IPS-18a (cell line): ENCODE data around the gene IFFO2.

Source experiments
- H3K27ac ChIP-seq: one replicate; pipeline ENCODE4 v1.5.1; 2013; ENCODE audit warnings: low read length
- H3K27me3 ChIP-seq: one replicate; pipeline ENCODE4 v1.6.1; 2013; ENCODE audit warnings: mild to moderate bottlenecking, low read length; ENCODE audit not compliant: control insufficient read depth, insufficient read depth
- H3K36me3 ChIP-seq: one replicate; pipeline ENCODE4 v1.6.1; 2013; ENCODE audit warnings: low read depth, low read length; ENCODE audit not compliant: control insufficient read depth
- H3K4me1 ChIP-seq: one replicate; pipeline ENCODE4 v1.6.1; 2013; ENCODE audit warnings: low read depth, low read length; ENCODE audit not compliant: control insufficient read depth
- H3K4me3 ChIP-seq: one replicate; pipeline ENCODE4 v1.5.1; 2013; ENCODE audit warnings: low read length
- H3K9ac ChIP-seq: one replicate; pipeline ENCODE4 v1.6.1; 2013; ENCODE audit warnings: mild to moderate bottlenecking, low read length, moderate library complexity
- H3K9me3 ChIP-seq: one replicate; pipeline ENCODE4 v1.6.1; 2013; ENCODE audit warnings: low read depth, low read length; ENCODE audit not compliant: control insufficient read depth

Gene IFFO2

DNA sequence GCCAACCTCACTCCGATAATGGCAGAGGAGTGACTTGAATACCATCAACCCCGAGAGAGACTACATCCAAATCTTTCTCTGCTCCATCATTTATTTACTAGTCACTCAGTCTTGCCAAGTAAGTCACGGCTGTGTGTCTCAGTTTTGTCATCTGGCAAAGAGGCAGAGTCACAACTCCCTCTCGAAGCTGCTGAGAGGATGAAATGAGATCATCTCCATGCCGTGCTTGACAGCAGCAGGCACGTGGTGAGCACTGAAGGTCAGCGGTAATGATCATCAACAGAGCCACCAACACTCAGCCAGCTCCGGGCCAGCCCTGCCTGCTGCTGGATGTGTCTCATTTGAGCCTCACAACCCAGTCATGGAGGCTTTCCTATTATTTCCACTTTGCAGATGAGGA is 74.0 kb downstream of the IFFO2 start:
- Histone ChIP-seq H3K36me3 (peaks cover 11% of the 10 kb centered on the region), H3K27ac (no peak overlapping the region), H3K4me1 (no peaks in the 10 kb centered on the region)

DNA sequence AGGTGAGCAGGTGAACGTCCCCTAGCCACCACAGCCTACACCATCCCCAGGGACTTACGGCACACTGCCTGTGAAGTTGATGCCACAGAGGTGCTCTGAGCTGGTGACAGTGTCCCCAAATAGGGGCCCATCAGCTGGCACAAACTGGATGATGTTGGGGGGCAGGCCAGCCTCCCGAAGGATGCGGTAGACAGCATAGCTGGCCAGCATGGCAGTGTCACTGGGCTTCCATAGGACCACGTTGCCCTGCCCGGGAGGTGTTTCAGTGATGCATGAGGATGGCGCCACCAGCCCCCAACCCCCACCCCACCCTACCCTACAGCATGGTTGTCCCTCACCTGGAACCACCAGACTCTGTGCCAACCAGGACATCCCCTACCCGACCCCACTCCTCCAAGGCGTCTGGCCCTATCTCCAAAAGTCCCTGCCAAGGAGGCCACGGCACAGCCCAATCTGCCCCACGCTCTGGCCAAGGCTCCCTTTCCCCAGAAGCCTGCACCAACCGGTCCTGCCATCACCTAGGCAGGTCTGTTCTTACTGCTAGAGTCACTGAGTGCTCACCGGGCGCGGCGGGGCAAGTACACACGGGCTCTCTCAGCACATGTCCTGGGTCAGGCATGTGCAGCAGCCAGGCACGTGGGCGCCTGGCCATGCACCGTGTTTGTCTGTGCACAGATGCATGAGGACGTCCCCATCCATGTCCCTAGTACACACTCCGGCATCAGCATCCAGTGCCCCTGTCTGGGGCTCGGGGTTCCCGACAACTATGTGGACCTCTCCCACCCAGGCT is 74.6 kb downstream of the IFFO2 start:
- Histone ChIP-seq H3K4me1 (no peaks in the 10 kb centered on the region), H3K9me3 (no peaks in the 10 kb centered on the region), H3K36me3 (peaks cover 11% of the 10 kb centered on the region), H3K9ac (no peak overlapping the region), H3K27me3 (no peaks in the 10 kb centered on the region), H3K27ac (no peak overlapping the region), H3K4me3 (no peak overlapping the region)

More for the DNA sequence above, 74.0 kb downstream of the IFFO2 start:
- Histone ChIP-seq H3K9me3 (no peaks in the 10 kb centered on the region), H3K27me3 (no peaks in the 10 kb centered on the region), H3K9ac (no peak overlapping the region), H3K4me3 (no peak overlapping the region)

DNA sequence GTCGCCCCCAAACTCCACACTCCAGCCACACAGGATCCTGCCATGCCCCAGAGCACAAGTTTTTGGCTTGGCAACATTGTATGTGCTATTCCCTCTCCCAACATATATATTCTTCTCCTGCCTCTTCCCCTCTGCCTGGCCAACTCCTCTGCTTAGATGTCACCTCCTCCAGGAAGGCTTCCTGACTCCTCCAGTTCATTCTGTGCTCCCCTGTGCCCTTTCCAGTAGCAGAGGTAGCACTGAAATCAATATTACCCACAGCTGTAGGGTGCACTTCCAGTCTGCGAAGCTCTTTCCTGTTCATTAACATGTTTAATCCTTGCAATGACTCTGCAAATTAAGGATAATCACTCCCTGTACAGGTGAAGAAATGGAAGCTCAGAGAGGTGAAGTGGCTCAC is 75.3 kb downstream of the IFFO2 start:
- Histone ChIP-seq H3K4me1 (no peaks in the 10 kb centered on the region), H3K9ac (no peak overlapping the region), H3K4me3 (no peak overlapping the region), H3K27ac (no peak overlapping the region), H3K9me3 (no peaks in the 10 kb centered on the region), H3K27me3 (no peaks in the 10 kb centered on the region), H3K36me3 (peaks cover 10% of the 10 kb centered on the region)

DNA sequence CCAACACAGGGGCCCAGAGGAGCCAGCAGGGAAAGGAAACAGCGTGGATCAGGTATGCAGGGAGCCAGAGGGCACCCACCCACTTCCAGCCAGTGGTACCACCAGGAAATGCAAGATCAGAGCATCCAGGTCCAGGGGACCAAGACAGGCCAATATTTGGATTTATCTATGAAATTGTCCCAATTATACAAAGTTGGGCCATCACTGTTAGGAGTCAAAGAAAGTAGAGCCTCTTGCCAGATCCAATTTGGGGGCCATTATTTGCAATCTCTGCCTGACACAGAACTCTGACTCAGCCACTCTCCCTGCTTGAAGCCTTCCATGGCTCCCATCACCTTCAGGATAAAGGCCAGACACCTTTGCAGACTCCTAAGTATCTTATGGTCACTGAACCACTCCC is 75.9 kb downstream of the IFFO2 start:
- Histone ChIP-seq H3K27me3 (no peaks in the 10 kb centered on the region), H3K4me1 (no peaks in the 10 kb centered on the region), H3K4me3 (no peak overlapping the region), H3K36me3 (peaks cover 8% of the 10 kb centered on the region), H3K27ac (no peak overlapping the region), H3K9ac (no peak overlapping the region), H3K9me3 (no peaks in the 10 kb centered on the region)

DNA sequence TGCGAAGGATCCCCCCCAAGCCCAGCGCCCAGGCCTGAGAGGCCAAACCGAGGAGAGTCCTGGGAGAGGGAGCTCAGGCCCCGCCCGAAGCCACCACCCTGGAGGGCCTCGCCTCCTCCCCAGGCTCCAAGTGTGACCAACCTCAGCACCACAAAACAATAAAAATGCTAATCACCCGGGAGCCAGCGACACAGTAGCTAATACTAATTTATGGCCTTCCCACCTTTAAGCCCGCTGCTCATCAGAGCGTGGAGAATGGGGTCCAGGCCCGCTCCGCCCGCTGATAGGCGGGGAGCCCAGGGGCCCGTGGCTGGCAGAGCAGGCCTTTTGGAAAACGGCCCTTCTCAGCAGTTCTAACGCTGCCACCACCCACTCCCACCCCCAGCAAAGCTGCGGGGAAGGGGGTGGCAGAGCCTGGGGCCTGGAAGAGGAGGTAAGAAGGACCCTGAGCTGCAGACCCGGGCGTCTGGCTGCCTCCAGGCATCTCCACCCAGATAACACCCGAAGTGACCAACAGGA is 76.6 kb downstream of the IFFO2 start:
- Histone ChIP-seq H3K4me1 (no peaks in the 10 kb centered on the region), H3K27me3 (no peaks in the 10 kb centered on the region), H3K9me3 (no peaks in the 10 kb centered on the region), H3K27ac (no peak overlapping the region), H3K4me3 (no peak overlapping the region), H3K36me3 (peaks cover 8% of the 10 kb centered on the region), H3K9ac (no peak overlapping the region)

DNA sequence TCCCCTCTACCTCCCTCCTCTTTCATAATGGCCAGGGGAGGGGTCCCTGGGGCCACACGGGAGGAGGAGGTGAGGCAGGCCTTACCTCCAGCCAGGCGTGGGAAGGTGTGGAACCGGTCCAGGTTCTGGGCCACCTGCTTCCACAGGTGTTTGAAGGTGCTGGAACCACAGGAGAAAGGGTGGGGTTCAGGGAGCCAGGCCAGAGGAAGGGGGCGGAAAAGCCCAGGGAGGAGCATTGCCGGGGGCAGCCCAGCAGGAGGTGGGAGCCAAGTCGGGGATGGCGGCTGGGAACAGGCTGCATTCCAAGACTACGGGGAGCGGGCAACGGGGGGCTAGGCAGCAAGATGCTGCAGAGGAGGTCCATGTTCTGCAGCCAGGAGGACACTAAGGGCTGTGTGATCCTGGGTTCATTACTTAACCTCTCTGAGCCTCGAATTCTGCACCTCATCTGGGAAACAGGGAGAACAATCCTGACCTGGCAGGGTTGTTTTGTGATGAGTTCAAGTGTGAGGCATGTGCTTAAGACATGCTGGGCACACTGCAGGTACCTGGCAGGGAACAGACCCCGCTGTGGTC is 77.2 kb downstream of the IFFO2 start:
- Histone ChIP-seq H3K36me3 (peaks cover 8% of the 10 kb centered on the region), H3K4me1 (no peaks in the 10 kb centered on the region), H3K9me3 (no peaks in the 10 kb centered on the region), H3K27me3 (no peaks in the 10 kb centered on the region), H3K9ac (no peak overlapping the region), H3K27ac (no peak overlapping the region), H3K4me3 (no peak overlapping the region)

DNA sequence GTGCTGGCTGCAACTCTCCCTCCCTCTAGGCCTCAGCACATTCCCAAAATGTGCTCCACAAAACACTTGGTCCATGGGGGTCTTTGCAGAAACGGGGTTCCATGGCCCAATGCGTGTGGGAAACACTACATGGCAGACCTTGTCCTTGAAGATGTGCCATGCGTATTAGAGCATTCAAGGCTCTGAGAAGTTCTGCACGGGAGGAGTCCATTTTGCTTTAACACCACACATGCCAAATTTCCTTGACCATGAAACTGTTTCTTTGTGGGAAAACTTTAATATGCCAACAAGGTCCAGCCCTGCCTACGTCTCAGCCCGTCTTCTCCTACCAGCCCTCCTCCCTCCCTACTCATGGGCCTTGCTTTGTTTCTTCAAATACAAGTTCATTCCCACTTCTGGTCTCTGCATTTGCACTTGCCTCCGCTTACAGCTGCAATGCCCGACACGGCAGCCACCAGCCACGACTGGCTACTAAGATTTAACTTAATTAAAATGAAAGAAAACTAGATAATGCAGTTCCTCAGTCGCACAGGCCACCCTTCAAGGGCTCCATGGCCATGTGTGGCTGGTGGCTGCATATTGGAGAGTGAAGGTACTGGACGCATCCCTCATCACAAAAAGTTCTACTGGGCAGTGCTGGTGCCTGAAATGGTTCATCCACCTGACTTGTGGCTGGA is 77.8 kb downstream of the IFFO2 start:
- H3K27me3 ChIP-seq: no peaks in the 10 kb centered on the region
- no peak overlapping the region for H3K27ac ChIP-seq

DNA sequence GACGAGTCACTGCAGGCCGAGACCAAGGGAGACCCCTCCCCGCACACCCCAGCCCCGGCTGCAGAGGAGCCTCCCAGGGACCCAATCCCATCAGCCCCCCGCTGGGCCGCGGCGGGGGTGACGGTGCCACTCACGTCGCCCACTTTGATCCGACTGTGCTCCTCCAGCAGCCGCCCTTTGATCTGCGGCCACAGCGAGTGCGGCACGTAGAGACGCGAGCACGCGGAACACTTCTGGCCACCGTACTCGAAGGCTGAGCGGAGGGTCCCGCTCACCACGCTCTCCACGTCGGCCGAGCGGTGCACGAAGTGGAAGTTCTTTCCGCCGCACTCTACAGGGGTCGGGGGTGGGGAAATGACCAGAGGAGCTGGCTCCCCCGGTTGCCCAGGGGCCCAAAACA is 79.2 kb downstream of the IFFO2 start:
- H3K36me3 ChIP-seq: no peaks in the 10 kb centered on the region
- H3K27ac ChIP-seq: no peak overlapping the region
- no peak overlapping the region for H3K9ac ChIP-seq
- no peaks in the 10 kb centered on the region for H3K27me3 ChIP-seq
- H3K4me3 ChIP-seq: no peak overlapping the region
- no peaks in the 10 kb centered on the region for H3K4me1 ChIP-seq
- H3K9me3 ChIP-seq: no peaks in the 10 kb centered on the region

More for the DNA sequence above, 77.8 kb downstream of the IFFO2 start:
- Histone ChIP-seq H3K9ac (no peak overlapping the region), H3K4me1 (no peaks in the 10 kb centered on the region), H3K9me3 (no peaks in the 10 kb centered on the region), H3K4me3 (no peak overlapping the region), H3K36me3 (peaks cover 7% of the 10 kb centered on the region)

DNA sequence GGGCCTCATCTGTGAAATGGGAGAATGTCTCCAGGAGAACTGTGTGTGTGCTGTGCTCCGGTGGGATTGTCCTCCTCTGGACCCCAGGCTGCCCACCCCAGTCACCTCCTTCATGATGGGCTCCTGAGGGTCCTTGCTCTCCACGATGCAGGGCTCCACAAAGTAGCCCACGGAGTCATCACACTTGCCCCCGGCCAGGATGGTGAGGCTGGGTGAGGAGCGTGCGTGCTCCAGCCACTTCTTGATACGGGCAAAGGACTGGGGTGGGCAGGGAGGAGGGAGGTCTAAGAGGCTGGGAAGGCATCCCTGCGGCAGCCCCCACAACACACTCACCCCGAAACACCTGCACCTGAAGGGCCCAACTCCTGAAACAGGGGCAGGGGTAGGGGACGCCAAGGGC is 80.3 kb downstream of the IFFO2 start:
- no peak overlapping the region for H3K4me3 ChIP-seq
- no peak overlapping the region for H3K27ac ChIP-seq
- no peaks in the 10 kb centered on the region for H3K9me3 ChIP-seq
- no peaks in the 10 kb centered on the region for H3K4me1 ChIP-seq
- H3K36me3 ChIP-seq: no peaks in the 10 kb centered on the region
- no peak overlapping the region for H3K9ac ChIP-seq
- no peaks in the 10 kb centered on the region for H3K27me3 ChIP-seq

DNA sequence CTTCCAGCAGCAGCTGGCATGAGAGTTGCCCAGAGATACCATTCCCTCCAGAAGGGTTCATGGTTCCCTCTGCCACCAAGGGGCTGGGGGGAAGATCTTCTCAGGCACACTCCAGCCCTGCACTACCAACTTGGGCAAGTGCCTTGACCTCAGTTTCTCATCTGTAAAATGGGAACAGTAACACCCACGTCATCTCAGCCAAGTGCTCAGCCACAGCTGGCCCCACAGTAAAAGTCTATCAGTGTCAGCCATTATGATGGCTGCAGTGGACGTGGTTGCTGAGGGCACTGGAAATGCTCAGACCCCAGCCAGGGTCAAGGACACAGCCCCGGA is 80.7 kb downstream of the IFFO2 start:
- Histone ChIP-seq H3K36me3 (no peaks in the 10 kb centered on the region), H3K9me3 (no peaks in the 10 kb centered on the region), H3K27me3 (no peaks in the 10 kb centered on the region), H3K27ac (no peak overlapping the region), H3K4me3 (no peak overlapping the region), H3K4me1 (no peaks in the 10 kb centered on the region), H3K9ac (no peak overlapping the region)

DNA sequence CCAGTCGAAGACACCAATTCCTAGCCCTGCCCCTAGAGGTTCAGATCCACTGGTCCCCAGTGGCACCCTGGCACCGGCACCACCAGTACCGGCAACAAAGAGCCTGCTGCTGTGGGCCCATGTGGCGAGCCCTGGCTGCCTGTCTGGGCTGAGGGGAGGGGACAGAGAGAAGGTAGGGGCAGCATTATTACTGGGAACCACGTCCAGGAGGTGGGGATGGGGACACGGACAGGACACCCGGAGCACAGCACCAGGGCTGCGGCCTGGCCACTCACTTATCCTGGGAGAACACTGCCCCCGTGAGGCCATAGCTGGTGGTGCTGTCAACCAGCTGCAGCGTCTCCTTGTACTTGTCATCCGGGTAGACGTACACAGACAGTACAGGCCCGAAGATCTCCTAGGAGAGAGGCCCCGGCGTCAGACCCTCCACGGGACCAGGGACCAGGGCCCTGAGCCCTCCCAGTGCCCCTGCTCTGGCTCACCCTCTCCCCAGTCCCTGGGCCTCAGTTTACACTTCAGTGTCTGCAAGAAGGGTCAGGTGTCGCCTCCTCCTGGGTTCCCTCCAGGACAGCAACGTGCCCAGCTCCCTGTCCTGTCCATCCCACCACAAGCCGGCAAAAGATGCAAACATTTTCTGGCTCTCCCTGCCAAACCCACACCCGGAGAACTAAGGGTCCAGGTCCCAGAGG is 81.2 kb downstream of the IFFO2 start:
- Histone ChIP-seq H3K4me1 (no peaks in the 10 kb centered on the region), H3K27ac (no peak overlapping the region), H3K9ac (no peak overlapping the region), H3K4me3 (no peak overlapping the region), H3K27me3 (no peaks in the 10 kb centered on the region), H3K36me3 (no peaks in the 10 kb centered on the region), H3K9me3 (no peaks in the 10 kb centered on the region)
